Measurements from ENCODE around the gene FAM9C.

FAM9C gene

GRCh38 chrX:13001961-13002671, 42.3 kb downstream of the FAM9C start:
- DNase-seq = no peak

DNA sequence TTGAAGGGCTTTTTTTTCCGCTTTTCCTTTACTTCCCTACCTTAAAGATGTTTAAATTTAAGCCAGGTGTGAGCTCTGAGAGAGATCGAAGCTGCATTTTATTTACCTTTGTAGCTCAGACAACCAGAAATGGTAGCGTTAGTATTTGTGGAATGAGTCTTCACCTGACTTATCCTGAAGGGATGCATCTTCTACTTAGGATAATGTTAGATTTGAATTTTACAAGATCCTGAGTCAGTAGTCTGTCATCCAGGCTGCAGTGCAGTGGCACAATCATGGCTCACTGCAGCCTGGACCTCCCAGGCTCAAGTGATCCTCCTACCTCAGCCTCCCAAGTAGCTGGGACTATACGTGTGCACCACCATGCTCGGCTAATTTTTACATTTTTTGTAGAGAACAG, 43.3 kb downstream of the FAM9C start:
- no peak for DNase-seq

DNA sequence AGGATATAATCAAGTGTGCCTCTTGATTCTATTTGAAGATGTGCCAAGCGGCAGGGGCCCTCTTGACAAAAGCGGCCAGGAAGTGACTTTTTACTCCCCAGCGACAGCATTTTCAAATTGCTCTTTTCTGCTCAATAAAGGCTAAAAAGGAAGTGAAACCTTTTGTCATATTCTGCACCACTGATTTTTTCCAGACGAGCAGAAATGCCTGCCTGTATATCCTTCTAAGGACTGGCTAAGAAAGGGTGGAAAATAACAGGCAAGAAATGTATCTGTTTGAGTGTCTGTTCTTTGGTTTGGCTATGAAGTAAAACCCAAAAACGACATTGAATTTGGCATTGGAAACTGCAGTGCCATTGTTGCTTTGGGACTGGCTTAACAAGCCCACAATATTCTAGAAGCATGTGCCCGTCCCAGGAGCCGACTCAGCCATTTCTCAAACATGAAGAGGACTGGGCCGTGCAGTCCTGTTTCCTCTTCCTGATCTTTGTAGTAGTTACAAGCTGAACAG, 44.1 kb downstream of the FAM9C start:
- no peak for DNase-seq

DNA sequence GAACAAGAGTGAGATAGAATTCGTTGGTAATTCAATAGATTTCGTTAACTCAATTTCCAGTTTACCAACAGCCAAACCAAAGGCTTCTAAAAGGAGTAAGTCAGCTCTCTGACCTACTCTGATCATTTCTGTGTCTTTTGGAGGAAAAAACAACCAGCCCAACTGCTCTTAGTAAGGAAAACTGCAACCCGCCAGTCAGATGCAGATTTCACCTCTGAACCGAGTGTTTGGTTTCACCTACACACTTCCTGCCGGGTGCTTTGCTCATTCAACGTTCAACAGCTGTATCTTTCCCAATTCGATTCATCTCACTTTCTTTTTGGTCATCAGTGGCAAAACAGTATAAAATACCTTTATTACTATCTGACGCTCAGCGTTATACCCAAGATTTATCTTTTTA, 45.0 kb downstream of the FAM9C start:
- DNase-seq = no peak

DNA sequence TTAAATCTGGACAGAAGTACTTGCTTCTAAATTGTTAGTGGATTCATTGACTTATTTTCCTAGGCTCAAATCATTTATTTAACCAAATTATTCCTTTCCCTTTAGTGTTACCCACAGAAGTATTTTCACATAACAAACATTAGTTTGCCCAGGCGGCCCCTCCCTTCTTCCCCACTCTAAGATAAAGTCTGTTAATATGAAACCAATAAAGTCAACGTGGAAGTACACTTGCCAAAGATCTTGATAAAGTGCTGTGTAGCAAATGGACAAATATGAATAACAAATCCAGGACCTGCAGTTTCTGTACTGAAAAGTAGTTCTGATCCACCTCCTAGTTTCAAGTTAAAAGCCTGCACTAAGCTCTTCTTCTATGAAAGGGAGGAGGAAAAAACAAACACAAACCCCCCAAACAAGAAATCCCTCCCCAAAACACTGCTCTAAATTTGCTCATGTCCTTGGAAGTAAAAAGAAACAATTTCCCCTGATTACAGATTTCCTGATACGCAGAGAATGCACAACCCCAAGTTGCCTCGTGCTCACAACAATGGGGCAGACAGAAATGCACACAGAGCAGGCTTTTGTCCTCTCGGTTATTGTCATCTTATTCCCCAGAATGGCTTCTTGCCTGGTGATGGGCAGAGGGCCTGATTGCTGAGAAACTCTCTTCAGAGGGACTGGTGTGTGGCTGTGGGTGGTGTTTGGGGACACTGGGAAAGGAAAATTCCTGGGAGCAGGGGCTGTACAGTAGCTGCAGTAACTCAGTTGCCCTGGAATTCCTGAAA, 46.3 kb downstream of the FAM9C start:
- no peak for DNase-seq

DNA sequence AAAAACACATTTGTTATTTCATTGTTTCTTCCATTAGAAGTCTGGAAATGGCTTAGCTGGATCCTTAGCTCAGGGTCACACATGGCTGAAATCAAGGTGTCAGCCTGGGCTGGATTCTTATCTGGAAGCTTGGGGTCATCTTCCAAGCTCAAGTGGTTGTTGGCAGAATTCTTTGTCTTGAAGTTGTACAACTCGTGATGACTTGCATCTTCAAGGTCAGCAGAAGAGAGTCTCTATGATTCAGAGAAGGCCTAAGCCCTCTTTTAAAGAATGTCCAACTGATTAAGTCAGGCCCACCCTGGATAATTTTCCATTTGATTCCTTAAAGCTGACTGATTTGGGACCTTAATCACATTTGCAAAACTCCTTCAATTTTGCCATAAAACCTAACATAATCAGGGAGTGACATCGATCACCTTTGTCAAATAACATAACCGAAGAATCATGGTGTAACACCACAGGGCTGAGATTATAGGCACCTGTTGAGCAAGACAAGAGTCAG, 47.4 kb downstream of the FAM9C start:
- DNase-seq = no peak

GRCh38 chrX:12994321-12994720, 50.1 kb downstream of the FAM9C start:
- DNase-seq = no peak

DNA sequence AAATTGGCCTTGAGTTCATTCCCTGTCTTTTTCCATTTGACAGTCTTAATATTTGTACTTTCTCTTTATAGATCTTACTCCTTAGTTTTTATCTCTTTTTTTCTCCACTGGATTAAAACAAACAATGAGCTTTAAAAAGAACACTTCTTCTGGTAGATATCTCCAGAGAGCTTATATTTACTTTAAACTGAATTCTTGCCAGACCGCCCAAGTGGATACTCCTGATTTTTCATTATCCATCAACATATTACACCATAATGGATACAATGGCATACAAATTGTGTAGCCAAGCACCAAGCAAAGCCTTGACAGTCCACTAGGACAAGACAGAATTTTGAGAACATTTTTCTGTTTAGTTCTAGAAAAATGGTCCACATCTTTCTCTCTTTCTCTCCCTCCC, 50.6 kb downstream of the FAM9C start:
- no peak for DNase-seq

DNA sequence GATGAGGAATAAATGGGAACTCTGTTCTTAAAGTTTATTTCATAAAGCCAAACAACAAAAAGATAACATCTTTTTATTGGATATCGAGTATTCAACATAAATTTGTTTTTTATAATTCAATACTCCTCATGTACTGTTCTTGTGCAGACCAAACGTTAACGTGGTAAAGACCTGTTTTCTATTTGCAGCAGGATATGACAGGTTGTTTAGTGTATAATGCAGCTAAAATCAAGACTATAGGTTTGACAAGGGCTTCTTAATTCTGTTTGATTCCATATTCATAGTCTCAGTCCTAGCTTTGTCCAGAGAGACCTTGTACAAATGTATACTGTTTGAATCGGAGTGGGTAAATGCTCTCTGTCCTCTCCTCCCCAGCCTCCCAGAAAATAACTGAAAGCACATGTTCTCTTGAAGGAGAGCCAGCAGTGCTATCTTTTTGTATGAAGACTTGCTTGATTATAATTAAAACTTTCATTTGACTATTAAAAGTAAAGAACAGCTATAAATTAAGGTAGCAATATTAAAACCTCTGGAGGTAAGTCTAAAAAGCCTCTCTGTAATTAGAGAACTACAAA, 51.8 kb downstream of the FAM9C start:
- no peak for DNase-seq

DNA sequence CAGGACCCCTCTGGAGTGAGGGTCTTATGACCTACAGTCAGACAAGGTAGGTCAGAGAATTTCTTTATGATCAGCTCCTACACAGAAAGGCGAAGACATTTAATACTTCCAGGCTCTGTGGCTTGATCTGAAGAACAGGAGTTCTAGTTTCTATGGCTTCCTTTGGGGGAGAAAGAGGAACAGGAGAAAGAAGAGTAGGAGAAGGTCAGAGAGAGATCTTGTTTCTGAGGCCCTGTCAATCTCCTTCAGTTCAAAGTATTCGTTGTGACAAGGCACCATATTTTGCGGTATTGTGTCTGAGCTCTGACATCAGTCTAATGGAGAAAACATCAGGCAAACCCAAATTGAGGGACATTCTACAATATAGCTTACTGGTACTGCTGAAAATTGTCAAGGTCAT, 52.8 kb downstream of the FAM9C start:
- DNase-seq = no peak

DNA sequence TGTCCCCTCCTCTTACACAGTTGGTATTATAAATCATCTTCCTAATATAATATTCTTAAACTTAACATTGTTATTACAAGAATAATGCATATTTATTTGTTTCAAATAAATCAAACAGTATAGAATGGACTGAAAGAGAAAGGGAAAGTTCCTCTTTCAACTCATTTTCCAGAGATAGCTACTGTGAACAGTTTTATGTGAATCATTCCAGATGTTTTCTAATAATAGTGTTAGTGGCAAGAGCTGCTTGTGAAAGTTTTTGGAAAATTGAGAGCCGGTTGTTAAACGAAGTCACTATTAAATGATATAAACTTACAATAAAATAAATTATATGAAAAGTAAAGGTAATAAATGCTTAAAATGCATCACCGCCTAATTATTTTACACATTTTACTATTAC, 55.0 kb downstream of the FAM9C start:
- no peak for DNase-seq

- DNase-seq = no peak
Observed at GRCh38 chrX:12988797-12989196, 55.6 kb downstream of the FAM9C start.

DNA sequence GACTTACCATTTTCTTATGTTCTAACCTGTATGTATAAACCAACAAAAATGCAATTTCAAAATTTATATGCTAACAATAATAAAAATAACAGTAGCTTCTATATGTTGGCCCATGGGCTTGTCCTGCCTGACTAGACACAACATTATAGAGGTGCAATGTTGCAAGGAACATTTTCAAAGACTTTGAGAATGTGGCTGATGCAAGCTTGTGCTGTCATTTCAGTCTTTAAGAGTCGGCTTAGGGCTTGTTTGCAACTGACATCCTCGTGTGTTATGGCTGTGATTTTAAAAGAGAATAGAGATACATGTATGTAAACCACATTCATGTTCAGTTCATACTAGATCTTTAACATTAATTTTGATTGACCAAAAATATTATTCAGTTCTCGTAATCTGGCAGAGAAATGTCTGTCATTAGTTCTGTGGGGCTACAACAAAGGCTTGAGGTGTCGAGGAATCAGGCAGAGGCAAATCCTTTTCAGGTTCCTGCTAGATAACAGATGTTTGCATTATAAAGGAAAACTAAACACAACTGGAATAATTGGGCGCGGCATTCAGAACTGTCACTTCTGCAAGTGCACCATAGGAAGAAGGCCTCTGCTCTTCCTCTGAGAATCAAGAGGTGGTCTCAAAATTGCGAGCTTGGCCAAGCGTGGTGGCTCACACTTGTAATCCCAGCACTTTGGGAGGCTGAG, 56.4 kb downstream of the FAM9C start:
- no peak for DNase-seq

DNA sequence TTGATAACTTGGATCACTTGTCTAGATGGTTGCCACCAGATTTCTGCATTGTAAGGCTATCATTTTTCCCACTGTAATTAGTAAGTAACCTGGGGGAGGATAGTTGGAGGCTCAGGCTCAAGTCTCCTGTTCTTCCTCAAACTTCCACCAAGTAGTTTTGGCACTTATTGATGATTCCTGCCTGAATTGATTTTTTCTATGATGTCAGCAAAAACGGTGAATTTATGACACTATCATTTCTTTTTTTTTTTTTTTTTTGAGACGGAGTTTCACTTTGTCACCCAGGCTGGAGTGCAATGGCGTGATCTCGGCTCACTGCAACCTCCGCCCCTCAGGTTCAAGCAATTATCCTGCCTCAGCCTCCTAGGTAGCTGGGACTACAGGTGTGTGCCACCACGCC, 57.1 kb downstream of the FAM9C start:
- no peak for DNase-seq

GRCh38 chrX:12986886-12987285, 57.5 kb downstream of the FAM9C start:
- no peak for DNase-seq

DNA sequence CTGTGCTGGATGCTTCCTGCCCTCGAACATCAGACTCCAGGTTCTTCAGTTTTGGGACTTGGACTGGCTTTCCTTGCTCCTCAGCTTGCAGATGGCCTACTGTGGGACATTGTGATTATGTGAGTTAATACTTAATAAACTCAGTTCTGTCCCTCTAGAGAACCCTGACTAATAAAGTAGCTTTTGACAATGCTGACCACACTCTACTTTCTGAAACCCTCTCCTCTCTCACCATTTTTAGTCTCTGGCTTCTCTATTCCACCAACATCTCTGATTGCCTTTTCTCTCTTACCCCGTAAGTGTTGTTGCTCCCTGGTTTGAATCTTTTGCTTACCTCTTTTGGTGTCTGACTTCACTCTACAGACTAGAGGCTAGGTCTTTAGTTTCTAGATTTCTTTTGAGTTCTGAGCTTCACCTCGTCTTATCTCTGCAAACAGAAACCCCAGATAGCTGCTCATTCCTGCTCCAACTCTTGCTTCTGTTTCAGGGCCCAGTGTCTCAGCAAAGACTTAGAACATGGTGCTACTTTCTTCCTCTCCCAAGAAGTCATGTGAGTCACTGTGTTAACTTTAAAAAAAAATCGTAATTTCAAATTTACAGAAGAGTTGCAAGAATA, 58.1 kb downstream of the FAM9C start:
- DNase-seq = no peak

All from cortex of kidney (tissue), 1 donor.